SH-SY5Y (cell line): ENCODE measurements around the gene RGMB.

Experiments
- GATA2 ChIP-seq: IDR thresholded peaks from 2 replicates; pipeline ENCODE4 v1.6.1; 2011; ENCODE audit warnings: mild to moderate bottlenecking, low read depth, low read length
- GATA3 ChIP-seq: IDR thresholded peaks from 2 replicates; pipeline ENCODE4 v1.6.1; 2011; ENCODE audit warnings: low read depth, mild to moderate bottlenecking, low read length, moderate library complexity

- TF ChIP-seq GATA3 (no peak), GATA2 (no peak)
Observed at GRCh38 chr5:98791898-98792580, 18.6 kb downstream of the RGMB start.
